Skeletal muscle satellite cell (primary cell): ENCODE results near the gene UROC1. TPM values are rescaled to one million over a fixed set of nuclear protein-coding genes. Genes with fewer than 3 reads are reported as not detected.

ENCODE experiments used
- H3K27me3 ChIP-seq: 2 replicates; pipeline ENCODE4 v1.7.0; 2013; ENCODE audit warnings: low read length; ENCODE audit not compliant: control insufficient read depth, insufficient read depth
- H3K36me3 ChIP-seq: 2 replicates; pipeline ENCODE4 v1.7.0; 2013; ENCODE audit warnings: mild to moderate bottlenecking, control low read depth, low read length; ENCODE audit not compliant: insufficient read depth
- H3K4me1 ChIP-seq: 2 replicates; pipeline ENCODE4 v1.7.0; 2013; ENCODE audit warnings: low read length; ENCODE audit not compliant: control insufficient read depth, insufficient read depth
- H3K4me2 ChIP-seq: 2 replicates; pipeline ENCODE4 v1.7.0; 2013; ENCODE audit warnings: mild to moderate bottlenecking, low read length
- H3K4me3 ChIP-seq: 2 replicates; pipeline ENCODE4 v1.7.0; 2013; ENCODE audit warnings: low read length
- H3K9ac ChIP-seq: 2 replicates; pipeline ENCODE4 v1.7.0; 2013; ENCODE audit warnings: mild to moderate bottlenecking, low read depth, low read length, moderate library complexity
- H3K9me3 ChIP-seq: replicated peaks from 2 replicates; pipeline ENCODE4 v1.7.0; 2013; ENCODE audit warnings: mild to moderate bottlenecking, control low read depth, low read length
- small RNA-seq: library from RNA; depleted of rRNA; stranded (forward); fragments of <200 nt; gene quantifications from one replicate; pipeline ENCODE3, GENCODE V24; 2012

UROC1 gene

GRCh38 chr3:126436826-126437717 lies 80.5 kb downstream of the UROC1 start:
- H3K27me3 ChIP-seq = no peaks in the 10 kb centered on the region
- no peak overlapping the region for H3K9ac ChIP-seq
- no peaks in the 10 kb centered on the region for H3K9me3 ChIP-seq
- peaks cover 9% of the 10 kb centered on the region for H3K4me1 ChIP-seq
- H3K4me3 ChIP-seq = no peak overlapping the region
- H3K36me3 ChIP-seq = peaks cover 33% of the 10 kb centered on the region
- no peak overlapping the region for H3K4me2 ChIP-seq

- H3K27me3 ChIP-seq = no peaks in the 10 kb centered on the region
- H3K36me3 ChIP-seq = peaks cover 25% of the 10 kb centered on the region
- no peaks in the 10 kb centered on the region for H3K9me3 ChIP-seq
These were observed 81.9 kb downstream of the UROC1 start for GRCh38 chr3:126435456-126436315.

GRCh38 chr3:126434931-126435411 lies 82.6 kb downstream of the UROC1 start:
- peaks cover 25% of the 10 kb centered on the region for H3K36me3 ChIP-seq
- H3K9ac ChIP-seq = no peak overlapping the region
- no peaks in the 10 kb centered on the region for H3K9me3 ChIP-seq
- no peak overlapping the region for H3K4me2 ChIP-seq
- H3K4me1 ChIP-seq = peaks cover 9% of the 10 kb centered on the region
- no peak overlapping the region for H3K4me3 ChIP-seq
- no peaks in the 10 kb centered on the region for H3K27me3 ChIP-seq

More at GRCh38 chr3:126435456-126436315, 81.9 kb downstream of the UROC1 start:
- no peak overlapping the region for H3K9ac ChIP-seq
- peaks cover 9% of the 10 kb centered on the region for H3K4me1 ChIP-seq
- no peak overlapping the region for H3K4me2 ChIP-seq
- H3K4me3 ChIP-seq = no peak overlapping the region

- H3K27me3 ChIP-seq = no peaks in the 10 kb centered on the region
- H3K4me3 ChIP-seq = no peak overlapping the region
- H3K9ac ChIP-seq = no peak overlapping the region
- peaks cover 25% of the 10 kb centered on the region for H3K36me3 ChIP-seq
- no peaks in the 10 kb centered on the region for H3K9me3 ChIP-seq
- H3K4me2 ChIP-seq = no peak overlapping the region
- H3K4me1 ChIP-seq = peaks cover 9% of the 10 kb centered on the region
These were observed 83.3 kb downstream of the UROC1 start for GRCh38 chr3:126434264-126434590.

- Histone ChIP-seq H3K36me3 (peaks cover 23% of the 10 kb centered on the region), H3K4me1 (peaks cover 9% of the 10 kb centered on the region), H3K9me3 (no peaks in the 10 kb centered on the region), H3K9ac (no peak overlapping the region), H3K4me2 (no peak overlapping the region), H3K4me3 (no peak overlapping the region), H3K27me3 (no peaks in the 10 kb centered on the region)
These were observed 83.9 kb downstream of the UROC1 start for GRCh38 chr3:126433496-126434263.

GRCh38 chr3:126433105-126433430 lies 84.5 kb downstream of the UROC1 start:
- no peaks in the 10 kb centered on the region for H3K9me3 ChIP-seq
- peaks cover 17% of the 10 kb centered on the region for H3K36me3 ChIP-seq
- no peak overlapping the region for H3K4me3 ChIP-seq
- H3K27me3 ChIP-seq = no peaks in the 10 kb centered on the region
- no peak overlapping the region for H3K4me2 ChIP-seq
- H3K4me1 ChIP-seq = peaks cover 9% of the 10 kb centered on the region
- no peak overlapping the region for H3K9ac ChIP-seq

- peaks cover 13% of the 10 kb centered on the region for H3K36me3 ChIP-seq
- H3K4me3 ChIP-seq = no peak overlapping the region
- peaks cover 9% of the 10 kb centered on the region for H3K4me1 ChIP-seq
- H3K9ac ChIP-seq = no peak overlapping the region
- H3K27me3 ChIP-seq = no peaks in the 10 kb centered on the region
- no peak overlapping the region for H3K4me2 ChIP-seq
- H3K9me3 ChIP-seq = no peaks in the 10 kb centered on the region
These were observed 85.0 kb downstream of the UROC1 start for GRCh38 chr3:126432361-126433104.

Small RNA genes lying within 50 kb of the gene (small RNA-seq; reads per million reads assigned to genes)
- not detected for gene RNA5SP138
